Fibroblast of lung (primary cell): ENCODE measurements around the gene HNRNPLL. TPM values are rescaled to one million over a fixed set of nuclear protein-coding genes. Genes with fewer than 3 reads are reported as not detected.

Experiments
- DNase-seq, 2 donors: peaks; one replicate each; pipeline versions ENCODE4 v3.0.0 to v3.0.0-alpha.2; 2010; ENCODE audit warnings: low read depth in 2 of 2
- H2AFZ ChIP-seq: 2 replicates; pipeline ENCODE4 v1.5.1; 2012; ENCODE audit warnings: low read length, control low read depth, inconsistent platforms
- H3K27ac ChIP-seq: 2 replicates; pipeline ENCODE4 v1.5.1; 2011; ENCODE audit warnings: low read length, control low read depth; ENCODE audit not compliant: insufficient read depth
- H3K27me3 ChIP-seq: 2 replicates; pipeline ENCODE4 v1.5.1; 2011; ENCODE audit warnings: mild to moderate bottlenecking, low read length; ENCODE audit not compliant: control insufficient read depth, insufficient read depth
- H3K36me3 ChIP-seq: 2 replicates; pipeline ENCODE4 v1.5.1; 2011; ENCODE audit warnings: low read length; ENCODE audit not compliant: control insufficient read depth, insufficient read depth
- H3K4me1 ChIP-seq: 2 replicates; pipeline ENCODE4 v1.5.1; 2011; ENCODE audit warnings: low read length; ENCODE audit not compliant: control insufficient read depth, insufficient read depth; ENCODE audit errors: extremely low read depth
- H3K4me2 ChIP-seq: 2 replicates; pipeline ENCODE4 v1.5.1; 2011; ENCODE audit warnings: low read length, control low read depth; ENCODE audit not compliant: insufficient read depth; ENCODE audit errors: extremely low read depth
- H3K4me3 ChIP-seq, 4 experiments: fragments of 200-600 bp in 1 of 4; sonication (generic) in 1 of 4; replicated peaks in 1 of 4; 2 replicates each; pipeline ENCODE4 v1.5.1; 2011 to 2016; ENCODE audit warnings: low read length in 4 of 4, low read depth in 3 of 4, mild to moderate bottlenecking in 3 of 4, control low read depth in 2 of 4, inconsistent platforms in 1 of 4, mixed read lengths in 1 of 4; ENCODE audit not compliant: insufficient read depth in 1 of 4; ENCODE audit errors: control extremely low read depth in 1 of 4
- H3K79me2 ChIP-seq: 2 replicates; pipeline ENCODE4 v1.5.1; 2012; ENCODE audit warnings: mild to moderate bottlenecking, low read length, inconsistent platforms; ENCODE audit not compliant: control insufficient read depth, insufficient read depth
- H3K9ac ChIP-seq: 2 replicates; pipeline ENCODE4 v1.5.1; 2011; ENCODE audit warnings: mild to moderate bottlenecking, low read length, control low read depth; ENCODE audit not compliant: insufficient read depth
- H3K9me3 ChIP-seq: 2 replicates; pipeline ENCODE4 v1.5.1; 2012; ENCODE audit warnings: low read depth, low read length; ENCODE audit not compliant: control insufficient read depth, insufficient read depth
- H4K20me1 ChIP-seq: 2 replicates; pipeline ENCODE4 v1.5.1; 2011; ENCODE audit warnings: low read length; ENCODE audit not compliant: control insufficient read depth, insufficient read depth; ENCODE audit errors: extremely low read depth
- CTCF ChIP-seq, 2 donors: IDR thresholded peaks in 1 of 2; conservative IDR thresholded peaks in 1 of 2; 1 replicate in 1 of 2; 2 replicates in 1 of 2; pipeline ENCODE4 v1.5.1; 2011 to 2012; ENCODE audit warnings: low read length in 2 of 2, control low read depth in 1 of 2, inconsistent platforms in 1 of 2, low read depth in 1 of 2, mild to moderate bottlenecking in 1 of 2
- EZH2 ChIP-seq: IDR thresholded peaks from 2 replicates; pipeline ENCODE4 v1.5.1; 2012; ENCODE audit warnings: low read length, control low read depth, mild to moderate bottlenecking; ENCODE audit errors: missing control alignments
- polyA plus RNA-seq, 2 donors: library from polyadenylated mRNA; depleted of rRNA in 1 of 2; stranded (reverse) in 1 of 2; unstranded in 1 of 2; fragments of >200 nt; gene quantifications; 2 replicates each; pipeline ENCODE4 v1.2.1, GENCODE V29; 2011 to 2012; ENCODE audit warnings: missing spikeins in 1 of 2
- total RNA-seq: library from RNA; depleted of rRNA; stranded (reverse); fragments of >200 nt; gene quantifications from 2 replicates; pipeline ENCODE4 v1.2.1, GENCODE V29; 2014

Gene HNRNPLL
- total and polyA plus RNA-seq, 2 donors (not counting 1 experiment from before 2014, with no cell fraction given): 36.4 to 51.4 TPM

GRCh38 chr2:38561691-38562090 is 41.0 kb downstream of the HNRNPLL start:
- TF ChIP-seq CTCF (conservative IDR thresholded peaks at IDR 0.05 in 1 of 2, IDR thresholded peaks at IDR 0.05 in 1 of 2; ENCODE audit: low read depth in 1 of 2, low read length in 2 of 2) (no peak), EZH2 (no peak)
- H3K4me3 ChIP-seq: no peak overlapping the region
- H3K36me3 ChIP-seq: peaks cover 3% of the 10 kb centered on the region
- H3K9ac ChIP-seq: no peak overlapping the region
- H3K27ac ChIP-seq: no peak overlapping the region
- H2AFZ ChIP-seq: no peak overlapping the region
- H3K79me2 ChIP-seq: no peaks in the 10 kb centered on the region
- no peak overlapping the region for H3K4me2 ChIP-seq
- DNase-seq: no peak
- no peaks in the 10 kb centered on the region for H3K9me3 ChIP-seq
- no peaks in the 10 kb centered on the region for H3K4me1 ChIP-seq
- H4K20me1 ChIP-seq: no peaks in the 10 kb centered on the region
- no peaks in the 10 kb centered on the region for H3K27me3 ChIP-seq

DNA sequence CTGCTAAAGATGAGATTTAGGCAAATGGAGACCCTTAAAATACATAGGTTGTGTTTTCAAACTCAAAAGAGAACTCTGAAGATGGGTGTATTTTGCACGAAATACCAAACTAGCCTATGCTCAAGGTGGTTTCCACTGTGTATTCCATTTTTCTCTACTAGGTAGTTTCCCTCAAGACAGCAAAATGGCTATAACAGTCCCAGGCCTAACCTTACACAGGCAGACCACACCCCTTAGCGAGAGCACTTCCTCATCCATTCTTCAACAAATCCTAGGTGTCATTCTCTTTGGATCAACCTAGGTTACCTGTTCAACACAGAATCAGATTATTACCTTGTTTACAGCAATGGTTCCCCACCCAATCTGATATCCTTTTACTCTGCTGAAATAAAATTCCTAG is 42.6 kb downstream of the HNRNPLL start:
- Histone ChIP-seq H3K4me2 (no peak overlapping the region), H4K20me1 (no peaks in the 10 kb centered on the region), H3K79me2 (no peaks in the 10 kb centered on the region), H3K9ac (no peak overlapping the region), H3K36me3 (peaks cover 2% of the 10 kb centered on the region), H3K4me3 (no peak overlapping the region), H3K27me3 (no peaks in the 10 kb centered on the region), H2AFZ (no peak overlapping the region), H3K27ac (no peak overlapping the region), H3K9me3 (no peaks in the 10 kb centered on the region), H3K4me1 (no peaks in the 10 kb centered on the region)
- TF ChIP-seq EZH2 (no peak), CTCF (conservative IDR thresholded peaks at IDR 0.05 in 1 of 2, IDR thresholded peaks at IDR 0.05 in 1 of 2; ENCODE audit: low read depth in 1 of 2, low read length in 2 of 2) (no peak)
- DNase-seq: no peak

DNA sequence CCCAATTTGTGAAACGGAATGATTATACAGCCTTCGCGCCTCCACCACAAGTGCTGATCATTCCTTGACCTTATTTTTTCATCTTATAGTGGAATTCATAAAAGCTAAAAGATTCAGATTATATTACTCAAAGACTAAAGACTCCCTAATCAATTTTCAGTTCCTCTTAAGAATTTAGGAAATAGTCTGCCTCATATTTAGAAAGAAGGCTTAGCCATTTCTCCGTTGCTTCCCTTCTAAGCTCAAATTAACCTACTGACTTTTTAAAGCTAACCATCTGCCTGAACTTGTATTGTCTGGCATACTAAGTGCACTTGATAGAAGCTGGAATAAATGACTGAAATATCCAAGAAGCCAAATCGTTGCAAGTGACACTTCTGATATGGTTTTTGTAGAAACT is 44.7 kb downstream of the HNRNPLL start:
- Histone ChIP-seq H3K27me3 (no peaks in the 10 kb centered on the region), H3K79me2 (no peaks in the 10 kb centered on the region), H3K9me3 (no peaks in the 10 kb centered on the region), H3K27ac (no peak overlapping the region), H3K4me1 (no peaks in the 10 kb centered on the region), H3K36me3 (peaks cover 3% of the 10 kb centered on the region), H3K4me3 (no peak overlapping the region), H3K9ac (no peak overlapping the region), H3K4me2 (no peak overlapping the region), H2AFZ (no peak overlapping the region), H4K20me1 (no peaks in the 10 kb centered on the region)
- TF ChIP-seq EZH2 (no peak), CTCF (conservative IDR thresholded peaks at IDR 0.05 in 1 of 2, IDR thresholded peaks at IDR 0.05 in 1 of 2; ENCODE audit: low read depth in 1 of 2, low read length in 2 of 2) (no peak)
- no peak for DNase-seq
